Measurements from ENCODE around the gene FGG.
"Not testable (repeated sequence)": the region's sequence is repeated elsewhere in the genome, so short reads cannot be mapped to it uniquely, and the experiment has no call there.

Gene FGG

GRCh38 chr4:154604696-154605200, 7.7 kb downstream of the FGG start:
- DNase-seq (ENCODE audit: low read depth) = no peak
- no peak overlapping the region for H3K4me3 ChIP-seq (replicated peaks; ENCODE audit: low read depth, low read length)
- TF ChIP-seq CTCF (IDR thresholded peaks at IDR 0.05; ENCODE audit: low read length, missing control alignments) = no peak

GRCh38 chr4:154603033-154603943, 9.2 kb downstream of the FGG start:
- no peak overlapping the region for H3K4me3 ChIP-seq (replicated peaks; ENCODE audit: low read depth, low read length)
- no peak for DNase-seq (ENCODE audit: low read depth)
- TF ChIP-seq CTCF (IDR thresholded peaks at IDR 0.05; ENCODE audit: low read length, missing control alignments) = no peak

- H3K4me3 ChIP-seq (replicated peaks; ENCODE audit: low read depth, low read length) = no peak overlapping the region
- no peak for DNase-seq (ENCODE audit: low read depth)
- no peak for TF ChIP-seq CTCF (IDR thresholded peaks at IDR 0.05; ENCODE audit: low read length, missing control alignments)
These were observed 9.9 kb downstream of the FGG start for GRCh38 chr4:154602404-154603020.

GRCh38 chr4:154597798-154598774, 14.4 kb downstream of the FGG start:
- no peak for DNase-seq (ENCODE audit: low read depth)
- TF ChIP-seq CTCF (IDR thresholded peaks at IDR 0.05; ENCODE audit: low read length, missing control alignments) = no peak
- no peak overlapping the region for H3K4me3 ChIP-seq (replicated peaks; ENCODE audit: low read depth, low read length)

- DNase-seq (ENCODE audit: low read depth); H3K4me3 ChIP-seq (replicated peaks; ENCODE audit: low read depth, low read length): not testable (repeated sequence)
These were observed 15.2 kb downstream of the FGG start for GRCh38 chr4:154597281-154597680.

GRCh38 chr4:154595807-154596206, 16.6 kb downstream of the FGG start:
- TF ChIP-seq CTCF (IDR thresholded peaks at IDR 0.05; ENCODE audit: low read length, missing control alignments) = no peak
- no peak overlapping the region for H3K4me3 ChIP-seq (replicated peaks; ENCODE audit: low read depth, low read length)
- peak; percentile 18 for DNase-seq (ENCODE audit: low read depth)

- DNase-seq (ENCODE audit: low read depth); H3K4me3 ChIP-seq (replicated peaks; ENCODE audit: low read depth, low read length): not testable (repeated sequence)
These were observed 18.1 kb downstream of the FGG start for GRCh38 chr4:154594343-154594742.

Measured in fibroblast of pulmonary artery (primary cell).